Endodermal cell (in vitro differentiated cells): ENCODE data around the gene GATAD2A. TPM values are rescaled to one million over a fixed set of nuclear protein-coding genes. Genes with fewer than 3 reads are reported as not detected.

Source experiments
- DNase-seq: peaks from one replicate; pipeline ENCODE4 v3.0.0-alpha.2; 2017
- H3K27ac ChIP-seq: 2 replicates; pipeline ENCODE4 v1.5.1; 2013; ENCODE audit warnings: mild to moderate bottlenecking, low read depth, low read length, moderate library complexity
- H3K27me3 ChIP-seq: 2 replicates; pipeline ENCODE4 v1.6.1; 2013; ENCODE audit warnings: mild to moderate bottlenecking, low read length, moderate library complexity; ENCODE audit not compliant: insufficient read depth, control insufficient read depth, poor library complexity, severe bottlenecking
- H3K36me3 ChIP-seq: 2 replicates; pipeline ENCODE4 v1.7.0; 2013; ENCODE audit warnings: mild to moderate bottlenecking, low read length, moderate library complexity; ENCODE audit not compliant: control insufficient read depth, insufficient read depth
- H3K4me1 ChIP-seq: one replicate; pipeline ENCODE4 v1.7.0; 2013; ENCODE audit warnings: low read length; ENCODE audit not compliant: control insufficient read depth, insufficient read depth
- H3K4me3 ChIP-seq: 2 replicates; pipeline ENCODE4 v1.5.1; 2013; ENCODE audit warnings: mild to moderate bottlenecking, low read length, moderate library complexity
- H3K9ac ChIP-seq: 2 replicates; pipeline ENCODE4 v1.6.1; 2013; ENCODE audit warnings: mild to moderate bottlenecking, low read length, moderate library complexity; ENCODE audit not compliant: poor library complexity, severe bottlenecking; ENCODE audit errors: extremely low read depth
- H3K9me3 ChIP-seq: 2 replicates; pipeline ENCODE4 v1.6.1; 2013; ENCODE audit warnings: mild to moderate bottlenecking, low read length, moderate library complexity; ENCODE audit not compliant: control insufficient read depth
- H3K27ac Mint-ChIP-seq: 2 replicates; pipeline ENCODE4 v1.8.0; 2020; ENCODE audit warnings: mixed read lengths
- H3K27me3 Mint-ChIP-seq: 2 replicates; pipeline ENCODE4 v1.8.0; 2021; ENCODE audit warnings: mild to moderate bottlenecking, mixed read lengths; ENCODE audit not compliant: insufficient read depth
- H3K36me3 Mint-ChIP-seq: 2 replicates; pipeline ENCODE4 v1.8.0; 2020; ENCODE audit warnings: low read depth, mixed read lengths
- H3K4me1 Mint-ChIP-seq: 2 replicates; pipeline ENCODE4 v1.8.0; 2020; ENCODE audit warnings: mixed read lengths
- H3K4me3 Mint-ChIP-seq: 2 replicates; pipeline ENCODE4 v1.8.0; 2020; ENCODE audit warnings: mild to moderate bottlenecking, moderate library complexity, mixed read lengths
- H3K9me3 Mint-ChIP-seq: 2 replicates; pipeline ENCODE4 v1.8.0; 2020; ENCODE audit warnings: mild to moderate bottlenecking, mixed read lengths
- WGBS, 2 experiments: methylation state at CpG; one replicate each; pipeline versions ENCODE4 v1.1.5 to v1.1.7; 2013; ENCODE audit warnings: missing lambda C conversion rate in 2 of 2, mixed read lengths in 1 of 2; ENCODE audit not compliant: insufficient coverage in 1 of 2, insufficient read length in 1 of 2; 5-methylcytosine and 5-hydroxymethylcytosine counted together
- total RNA-seq, 2 donors: library from RNA; stranded (reverse); fragmentation: NEBNext Ultra II Directional in 1 of 2; extraction: Animal tissue kit (Norgen Biotek cat#: 25700) in 1 of 2; gene quantifications; 2 replicates in 1 of 2; 3 replicates in 1 of 2; pipeline ENCODE4 v1.2.1, GENCODE V29; 2021
- TF ChIP-seq, protein P1 (sequence below): fragments of 200-600 bp; sonication (generic); conservative IDR thresholded peaks from 2 replicates; pipeline ENCODE4 v1.5.0; 2021; ENCODE audit warnings: antibody characterized with exemption, mild to moderate bottlenecking

GATAD2A gene
- total RNA-seq, 2 donors from 2014 or later = 115 to 126 TPM

DNA sequence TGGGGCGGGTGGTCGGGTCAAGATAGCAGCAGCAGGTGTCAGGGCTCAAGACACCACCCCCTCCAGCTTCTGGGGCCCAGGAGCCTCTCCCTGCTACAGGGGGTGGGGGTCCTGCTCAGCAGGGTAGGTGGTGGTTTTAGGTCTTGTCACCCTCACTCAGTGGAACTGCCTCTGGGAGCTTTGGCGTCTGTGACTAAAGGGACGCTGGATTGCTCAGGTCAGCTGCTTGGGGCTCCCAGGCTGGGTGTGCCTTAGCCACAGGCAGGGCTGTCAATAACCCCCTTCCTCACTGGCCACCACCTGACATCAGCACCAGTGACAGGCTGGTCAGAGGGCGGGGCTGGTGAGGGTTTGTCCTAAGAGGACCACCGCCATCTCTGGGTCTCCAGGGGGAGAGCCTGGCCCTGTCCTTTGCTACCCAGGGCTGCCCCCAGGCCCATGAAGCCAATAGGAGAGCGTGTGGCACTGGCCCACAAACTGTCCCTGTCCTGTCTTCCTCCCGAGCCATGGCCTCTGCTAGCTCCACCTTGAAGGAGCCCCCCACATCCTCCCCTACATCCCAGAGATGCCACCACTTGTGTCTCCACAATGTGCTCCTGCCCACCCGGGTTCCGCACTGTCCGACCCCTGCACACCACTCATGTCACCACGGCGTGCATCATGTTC, 48.4 kb upstream of the GATAD2A start:
- DNase-seq = peak; percentile 44
- Mint-ChIP-seq H3K4me1 (no peaks in the 10 kb centered on the region), H3K36me3 (peaks cover 38% of the 10 kb centered on the region), H3K9me3 (no peaks in the 10 kb centered on the region), H3K27me3 (no peaks in the 10 kb centered on the region), H3K27ac (no peak overlapping the region), H3K4me3 (no peak overlapping the region)
- 90 to 96% methylated on average over 3 to 13 of the region's 13 CpGs for WGBS, 2 experiments
- no peak overlapping the region for H3K4me3 ChIP-seq
- H3K9me3 ChIP-seq = no peaks in the 10 kb centered on the region
- no peak overlapping the region for H3K27ac ChIP-seq
- H3K27me3 ChIP-seq = no peaks in the 10 kb centered on the region
- TF ChIP-seq, protein P1, sequence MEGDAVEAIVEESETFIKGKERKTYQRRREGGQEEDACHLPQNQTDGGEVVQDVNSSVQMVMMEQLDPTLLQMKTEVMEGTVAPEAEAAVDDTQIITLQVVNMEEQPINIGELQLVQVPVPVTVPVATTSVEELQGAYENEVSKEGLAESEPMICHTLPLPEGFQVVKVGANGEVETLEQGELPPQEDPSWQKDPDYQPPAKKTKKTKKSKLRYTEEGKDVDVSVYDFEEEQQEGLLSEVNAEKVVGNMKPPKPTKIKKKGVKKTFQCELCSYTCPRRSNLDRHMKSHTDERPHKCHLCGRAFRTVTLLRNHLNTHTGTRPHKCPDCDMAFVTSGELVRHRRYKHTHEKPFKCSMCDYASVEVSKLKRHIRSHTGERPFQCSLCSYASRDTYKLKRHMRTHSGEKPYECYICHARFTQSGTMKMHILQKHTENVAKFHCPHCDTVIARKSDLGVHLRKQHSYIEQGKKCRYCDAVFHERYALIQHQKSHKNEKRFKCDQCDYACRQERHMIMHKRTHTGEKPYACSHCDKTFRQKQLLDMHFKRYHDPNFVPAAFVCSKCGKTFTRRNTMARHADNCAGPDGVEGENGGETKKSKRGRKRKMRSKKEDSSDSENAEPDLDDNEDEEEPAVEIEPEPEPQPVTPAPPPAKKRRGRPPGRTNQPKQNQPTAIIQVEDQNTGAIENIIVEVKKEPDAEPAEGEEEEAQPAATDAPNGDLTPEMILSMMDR = no peak
- H3K9ac ChIP-seq = no peak overlapping the region
- H3K36me3 ChIP-seq = peaks cover 33% of the 10 kb centered on the region
- H3K4me1 ChIP-seq = no peaks in the 10 kb centered on the region

DNA sequence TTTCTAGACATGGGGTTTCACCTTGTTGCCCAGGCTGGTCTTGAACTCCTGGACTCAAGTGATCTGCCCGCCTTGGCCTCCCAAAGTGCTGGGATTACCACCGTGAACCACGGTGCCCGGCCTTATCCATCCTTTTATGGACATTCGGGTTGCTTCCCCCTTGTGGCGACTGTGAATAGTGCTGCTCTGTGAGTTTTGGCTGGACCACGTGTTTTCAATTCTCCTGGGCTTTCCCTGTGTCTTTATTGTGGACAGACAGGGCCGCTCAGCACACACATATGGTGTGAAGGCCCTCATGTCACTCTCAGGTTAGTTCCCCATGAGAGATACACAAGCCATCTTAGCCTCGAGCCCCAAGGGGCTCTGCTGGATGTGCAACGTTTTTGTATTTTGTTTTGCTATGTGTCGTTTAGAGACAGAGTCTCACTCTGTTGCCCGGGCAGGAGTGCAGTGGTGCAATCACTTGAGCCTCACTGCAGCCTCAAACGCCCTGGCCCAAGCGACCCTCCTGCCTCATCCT, 44.3 kb upstream of the GATAD2A start:
- Histone ChIP-seq H3K4me3 (no peak overlapping the region), H3K4me1 (no peaks in the 10 kb centered on the region), H3K27ac (peak overlapping the region; percentile 44), H3K36me3 (peaks cover 3% of the 10 kb centered on the region), H3K27me3 (no peaks in the 10 kb centered on the region), H3K9me3 (no peaks in the 10 kb centered on the region), H3K9ac (no peak overlapping the region)
- TF ChIP-seq, protein P1 = peak; percentile 84
- Mint-ChIP-seq H3K4me1 (peaks cover 4% of the 10 kb centered on the region), H3K27ac (no peak overlapping the region), H3K9me3 (no peaks in the 10 kb centered on the region), H3K4me3 (no peak overlapping the region), H3K27me3 (no peaks in the 10 kb centered on the region), H3K36me3 (peaks cover 11% of the 10 kb centered on the region)
- WGBS, 2 experiments = 49% methylated on average over 14 of the region's 14 CpGs
- peak; percentile 95 for DNase-seq

DNA sequence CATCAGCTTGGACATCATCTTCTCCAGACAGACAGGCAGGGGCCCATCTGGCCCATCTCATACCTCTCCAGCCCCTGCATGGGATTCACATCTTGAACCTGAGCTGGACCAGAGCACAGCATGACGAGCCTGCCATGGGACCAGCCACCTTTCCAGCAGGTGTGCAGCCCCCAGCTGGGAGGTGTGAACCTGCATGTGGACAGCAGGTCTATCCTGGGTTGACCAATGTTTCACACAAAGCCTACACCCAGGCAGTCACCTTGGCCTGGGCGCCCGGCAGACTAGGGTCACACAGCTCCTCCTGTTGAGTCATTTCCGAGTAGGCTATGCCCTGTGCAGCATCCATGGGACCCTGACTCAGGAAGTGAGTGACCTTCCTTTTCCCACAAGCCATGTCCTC, 43.4 kb upstream of the GATAD2A start:
- Mint-ChIP-seq H3K27ac (peak overlapping the region; percentile 58), H3K27me3 (no peaks in the 10 kb centered on the region), H3K4me3 (no peak overlapping the region), H3K36me3 (peaks cover 9% of the 10 kb centered on the region), H3K9me3 (no peaks in the 10 kb centered on the region), H3K4me1 (peaks cover 6% of the 10 kb centered on the region)
- Histone ChIP-seq H3K27me3 (no peaks in the 10 kb centered on the region), H3K9ac (no peak overlapping the region), H3K9me3 (no peaks in the 10 kb centered on the region), H3K36me3 (no peaks in the 10 kb centered on the region), H3K27ac (no peak overlapping the region), H3K4me1 (no peaks in the 10 kb centered on the region), H3K4me3 (no peak overlapping the region)
- 96 to 100% methylated on average over 2 to 4 of the region's 4 CpGs for WGBS, 2 experiments
- DNase-seq = no peak
- TF ChIP-seq, protein P1 = no peak
